HCT116 (cell line): ENCODE data around the gene MRPS27. TPM values are rescaled to one million over a fixed set of nuclear protein-coding genes. Genes with fewer than 3 reads are reported as not detected.

ENCODE experiments used
- ATAC-seq: fragments of 200-7000 bp; cut with Tn5 transposase; 2 replicates; pipeline ENCODE4 v1.9.1; 2020; ENCODE audit warnings: mild to moderate bottlenecking, moderate library complexity
- BruUV-seq: library from RNA; stranded (reverse); fragments of 400-500 nt; replicated peaks from 2 replicates; lab custom pipeline; 2021; lab: Mats Ljungman, UMichigan
- CTCF ChIA-PET: fragments of 300-600 bp; sonication (Branson Sonifier 250); formaldehyde crosslinking; loops from one replicate; lab custom pipeline; 2021; ENCODE audit warnings: antibody characterized with exemption; lab: Charles Lee
- POLR2A ChIA-PET: fragments of 300-600, 350-600 bp; sonication (Branson Sonifier 250); formaldehyde crosslinking; loops from one replicate; lab custom pipeline; 2021; ENCODE audit warnings: antibody characterized with exemption; lab: Charles Lee
- RAD21 ChIA-PET, 2 experiments: fragments of 300-600 bp; sonication (Branson Sonifier 250); formaldehyde crosslinking; loops; one replicate each; lab custom pipeline; 2023; ENCODE audit warnings: low total read pairs in 2 of 2; ENCODE audit not compliant: uncharacterized antibody in 2 of 2, unreplicated experiment in 2 of 2, low non-redundant PET in 1 of 2; lab: Charles Lee
- DNase-seq: peaks from one replicate; pipeline ENCODE4 v3.0.0-alpha.2; 2010; ENCODE audit warnings: low read depth, low spot score
- H2AFZ ChIP-seq: fragments of 200-600 bp; shearing (Covaris generic), sonication (generic); 2 replicates; pipeline ENCODE4 v1.6.1; 2017; ENCODE audit warnings: low read depth, mixed run types, mixed read lengths, antibody characterized with exemption, low read length; ENCODE audit not compliant: poor library complexity, severe bottlenecking
- H3K27ac ChIP-seq: 2 replicates; pipeline ENCODE4 v1.5.1; 2012; ENCODE audit warnings: low read depth, low read length
- H3K27me3 ChIP-seq: fragments of 200-600 bp; sonication (generic); 2 replicates; pipeline ENCODE4 v1.6.1; 2016; ENCODE audit warnings: mixed run types, low read length, mixed read lengths; ENCODE audit not compliant: insufficient read depth
- H3K36me3 ChIP-seq, 2 experiments: fragments of 200-500 bp in 1 of 2; fragments of 200-600 bp in 1 of 2; sonication (Bioruptor generic) in 1 of 2; sonication (generic) in 1 of 2; 2 replicates each; pipeline versions ENCODE4 v1.5.1 to v1.6.1; 2014 to 2016; ENCODE audit warnings: low read length in 2 of 2, inconsistent platforms in 1 of 2, mixed read lengths in 1 of 2, mixed run types in 1 of 2; ENCODE audit not compliant: insufficient read depth in 2 of 2, control insufficient read depth in 1 of 2
- H3K4me1 ChIP-seq, 2 experiments: fragments of 200-600 bp in 1 of 2; sonication (generic) in 1 of 2; 2 replicates each; pipeline versions ENCODE4 v1.5.1 to v1.6.1; 2012 to 2017; ENCODE audit warnings: low read length in 2 of 2, inconsistent platforms in 1 of 2, mild to moderate bottlenecking in 1 of 2, mixed read lengths in 1 of 2, mixed run types in 1 of 2, moderate library complexity in 1 of 2; ENCODE audit not compliant: insufficient read depth in 2 of 2, control insufficient read depth in 1 of 2
- H3K4me2 ChIP-seq: fragments of 200-600 bp; sonication (generic); 2 replicates; pipeline ENCODE4 v1.6.1; 2017; ENCODE audit warnings: mixed run types, low read length, mixed read lengths
- H3K4me3 ChIP-seq, 2 experiments: fragments of 200-600 bp in 1 of 2; sonication (generic) in 1 of 2; replicated peaks in 1 of 2; 2 replicates each; pipeline ENCODE4 v1.5.1; 2011 to 2016; ENCODE audit warnings: low read length in 2 of 2, control low read depth in 1 of 2, low read depth in 1 of 2, mild to moderate bottlenecking in 1 of 2, mixed read lengths in 1 of 2, mixed run types in 1 of 2
- H3K79me2 ChIP-seq: fragments of 200-600 bp; sonication (generic); 2 replicates; pipeline ENCODE4 v1.6.1; 2017; ENCODE audit warnings: mild to moderate bottlenecking, mixed run types, low read length, moderate library complexity, mixed read lengths; ENCODE audit not compliant: insufficient read depth
- H3K9ac ChIP-seq: fragments of 200-600 bp; sonication (generic); 2 replicates; pipeline ENCODE4 v1.6.1; 2016; ENCODE audit warnings: low read length, mixed read lengths
- H3K9me2 ChIP-seq: fragments of 200-600 bp; sonication (generic), shearing (Covaris generic); 2 replicates; pipeline ENCODE4 v1.6.1; 2017; ENCODE audit warnings: mixed run types, mild to moderate bottlenecking, moderate library complexity; ENCODE audit not compliant: insufficient read depth
- H3K9me3 ChIP-seq, 2 experiments: fragments of 200-500 bp in 1 of 2; fragments of 200-600 bp in 1 of 2; sonication (Bioruptor generic) in 1 of 2; sonication (generic) in 1 of 2; 2 replicates each; pipeline ENCODE4 v1.6.1; 2014 to 2017; ENCODE audit warnings: low read length in 2 of 2, mixed read lengths in 2 of 2, inconsistent platforms in 1 of 2, low read depth in 1 of 2, mild to moderate bottlenecking in 1 of 2, mixed run types in 1 of 2, moderate library complexity in 1 of 2; ENCODE audit not compliant: control insufficient read depth in 1 of 2, insufficient read depth in 1 of 2
- H4K20me1 ChIP-seq: fragments of 200-600 bp; sonication (generic), shearing (Covaris generic); 2 replicates; pipeline ENCODE4 v1.6.1; 2017; ENCODE audit warnings: mixed run types, mild to moderate bottlenecking, moderate library complexity; ENCODE audit not compliant: insufficient read depth
- EZH2 ChIP-seq: fragments of 200-600 bp; sonication (generic); IDR thresholded peaks from 2 replicates; pipeline ENCODE4 v1.6.1; 2017; ENCODE audit warnings: antibody characterized with exemption, mixed run types
- ZBTB33 ChIP-seq: IDR thresholded peaks from 2 replicates; pipeline ENCODE4 v1.6.1; 2011; ENCODE audit warnings: mild to moderate bottlenecking, low read length, moderate library complexity; ENCODE audit not compliant: insufficient replicate concordance; ENCODE audit errors: extremely low read depth
- intact Hi-C: fragments of 100-400 bp; cut with micrococcal nuclease; formaldehyde crosslinking; loops from 2 replicates; pipeline ENCODE4 v1.10.0; 2022
- total RNA-seq: library from RNA; stranded (reverse); gene quantifications from one replicate; pipeline ENCODE4 v1.2.1, GENCODE V29; 2021; ENCODE audit not compliant: unreplicated experiment
- TF ChIP-seq, protein P1 (sequence below): IDR thresholded peaks from 2 replicates; pipeline ENCODE4 v1.6.1; 2012

MRPS27 gene
- total RNA-seq, 1 experiment from 2014 or later: 113 TPM

- Histone ChIP-seq H3K27ac (peak overlapping the region; percentile 76), H3K79me2 (peaks cover 79% of the 10 kb centered on the region), H3K9me2 (no peaks in the 10 kb centered on the region), H3K4me2 (peak overlapping the region; percentile 89), H3K27me3 (no peaks in the 10 kb centered on the region), H3K4me3 (peak overlapping the region; percentile 84 to 90), H2AFZ (no peak overlapping the region), H3K9me3 (no peaks in the 10 kb centered on the region), H3K9ac (peak overlapping the region; percentile 95), H4K20me1 (peaks cover 5% of the 10 kb centered on the region; the same call in 1 of the 2 replicates), H3K36me3 (peaks cover 19 to 28% of the 10 kb centered on the region in 2 experiments), H3K4me1 (peaks cover 4 to 11% of the 10 kb centered on the region in 2 experiments)
- TF ChIP-seq EZH2 (no peak), ZBTB33 (no peak)
- TF ChIP-seq, protein P1, sequence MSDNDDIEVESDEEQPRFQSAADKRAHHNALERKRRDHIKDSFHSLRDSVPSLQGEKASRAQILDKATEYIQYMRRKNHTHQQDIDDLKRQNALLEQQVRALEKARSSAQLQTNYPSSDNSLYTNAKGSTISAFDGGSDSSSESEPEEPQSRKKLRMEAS: no peak
- ATAC-seq: no peak
- BruUV-seq: no TSS peak
- CTCF ChIA-PET: interaction anchor here (1.2 to 2.3 kb wide), 5 partner anchors 8 to 524 kb away, joined by 3 to 19 read pairs (median 7); no protein-coding TSS in a partner anchor
- POLR2A ChIA-PET: interaction anchor here (1.5 to 1.7 kb wide), 3 partner anchors 12 to 525 kb away, joined by 3 to 7 read pairs (median 5); partner anchors contain the start of genes MRPS27 and PTCD2
- RAD21 ChIA-PET: interaction anchor here in 1 of 2 experiments (0.6 kb wide), 1 partner anchor 165 kb away, joined by 3 read pairs; no protein-coding TSS in a partner anchor
- intact Hi-C loops: no loop called here
- DNase-seq: no peak
Measured at GRCh38 chr5:72307573-72307967, 12.5 kb downstream of the MRPS27 start.
